IMR-90 (cell line): ENCODE measurements around the gene KDR. TPM values are rescaled to one million over a fixed set of nuclear protein-coding genes. Genes with fewer than 3 reads are reported as not detected.

Experiments
- ATAC-seq: fragments of 200-7000 bp; cut with Tn5 transposase; 2 replicates; pipeline ENCODE4 v1.9.1; 2020; ENCODE audit warnings: low read depth, mild to moderate bottlenecking, moderate library complexity
- BruUV-seq: library from RNA; stranded (reverse); fragments of 400-500 nt; replicated peaks from 2 replicates; lab custom pipeline; 2021; lab: Mats Ljungman, UMichigan
- CTCF ChIA-PET: fragments of 300-600 bp; formaldehyde crosslinking; extraction: SDS; loops from one replicate; lab custom pipeline; 2021; ENCODE audit warnings: antibody characterized with exemption; lab: Yijun Ruan, JAX
- POLR2A ChIA-PET: fragments of 300-600 bp; sonication (Branson Sonifier 250); formaldehyde crosslinking; loops from one replicate; lab custom pipeline; 2022; ENCODE audit warnings: antibody characterized with exemption; ENCODE audit not compliant: unreplicated experiment; lab: Charles Lee
- DNase-seq: peaks from one replicate; pipeline ENCODE4 v3.0.0; 2013
- H2AFZ ChIP-seq: replicated peaks from 2 replicates; pipeline ENCODE3; 2013; ENCODE audit warnings: low read length, mild to moderate bottlenecking; ENCODE audit not compliant: poor library complexity
- H2AK5ac ChIP-seq: 2 replicates; pipeline ENCODE4 v1.6.1; 2013; ENCODE audit warnings: low read depth, low read length, inconsistent platforms
- H2AK9ac ChIP-seq: replicated peaks from 2 replicates; pipeline ENCODE3; 2013; ENCODE audit warnings: mild to moderate bottlenecking, low read depth, low read length, moderate library complexity; ENCODE audit not compliant: poor library complexity
- H2BK120ac ChIP-seq: 2 replicates; pipeline ENCODE4 v1.6.1; 2013; ENCODE audit warnings: low read depth, low read length, inconsistent platforms
- H2BK15ac ChIP-seq: 3 replicates; pipeline ENCODE4 v1.6.1; 2013; ENCODE audit warnings: low read depth, low read length, inconsistent platforms
- H2BK20ac ChIP-seq: 2 replicates; pipeline ENCODE4 v1.6.1; 2013; ENCODE audit warnings: low read depth, mild to moderate bottlenecking, inconsistent platforms, low read length, moderate library complexity
- H2BK5ac ChIP-seq: 2 replicates; pipeline ENCODE4 v1.6.1; 2013; ENCODE audit warnings: mild to moderate bottlenecking, low read depth, low read length, inconsistent platforms; ENCODE audit not compliant: poor library complexity, severe bottlenecking
- H3K14ac ChIP-seq: replicated peaks from 2 replicates; pipeline ENCODE4 v1.6.1; 2013; ENCODE audit warnings: low read depth, low read length, inconsistent platforms
- H3K18ac ChIP-seq: 2 replicates; pipeline ENCODE4 v1.6.1; 2013; ENCODE audit warnings: low read depth, low read length, control low read depth
- H3K23ac ChIP-seq: 2 replicates; pipeline ENCODE4 v1.6.1; 2013; ENCODE audit warnings: low read depth, low read length, inconsistent platforms
- H3K27ac ChIP-seq: 2 replicates; pipeline ENCODE4 v1.5.1; 2013; ENCODE audit warnings: mild to moderate bottlenecking, control low read depth, low read length; ENCODE audit not compliant: insufficient read depth
- H3K27me3 ChIP-seq: 2 replicates; pipeline ENCODE4 v1.6.1; 2013; ENCODE audit warnings: low read length; ENCODE audit not compliant: control insufficient read depth, insufficient read depth
- H3K36me3 ChIP-seq: 2 replicates; pipeline ENCODE4 v1.6.1; 2013; ENCODE audit warnings: low read length, mixed read lengths; ENCODE audit not compliant: control insufficient read depth, insufficient read depth
- H3K4ac ChIP-seq: 2 replicates; pipeline ENCODE4 v1.6.1; 2013; ENCODE audit warnings: low read depth, low read length, inconsistent platforms
- H3K4me1 ChIP-seq: 2 replicates; pipeline ENCODE4 v1.6.1; 2013; ENCODE audit warnings: low read length, mixed read lengths; ENCODE audit not compliant: control insufficient read depth, insufficient read depth
- H3K4me2 ChIP-seq: 2 replicates; pipeline ENCODE4 v1.6.1; 2013; ENCODE audit warnings: low read depth, mild to moderate bottlenecking, control low read depth, low read length, moderate library complexity
- H3K4me3 ChIP-seq: 2 replicates; pipeline ENCODE4 v1.5.1; 2013; ENCODE audit warnings: low read depth, mild to moderate bottlenecking, control low read depth, low read length, moderate library complexity; ENCODE audit not compliant: insufficient read depth
- H3K56ac ChIP-seq: 2 replicates; pipeline ENCODE4 v1.6.1; 2013; ENCODE audit warnings: low read length, inconsistent platforms; ENCODE audit not compliant: insufficient read depth; ENCODE audit errors: extremely low read depth
- H3K79me1 ChIP-seq, 2 experiments: 2 replicates each; pipeline ENCODE4 v1.6.1; 2013; ENCODE audit warnings: low read length in 2 of 2, inconsistent platforms in 1 of 2, low read depth in 1 of 2
- H3K9ac ChIP-seq: 2 replicates; pipeline ENCODE4 v1.6.1; 2013; ENCODE audit warnings: low read depth, low read length, control low read depth
- H3K9me1 ChIP-seq: 2 replicates; pipeline ENCODE4 v1.6.1; 2013; ENCODE audit warnings: low read length, inconsistent platforms; ENCODE audit not compliant: insufficient read depth
- H3K9me3 ChIP-seq: 2 replicates; pipeline ENCODE4 v1.6.1; 2013; ENCODE audit warnings: low read length; ENCODE audit not compliant: control insufficient read depth, insufficient read depth
- H4K20me1 ChIP-seq: 2 replicates; pipeline ENCODE4 v1.6.1; 2013; ENCODE audit warnings: low read length, inconsistent platforms; ENCODE audit not compliant: insufficient read depth
- H4K5ac ChIP-seq: 2 replicates; pipeline ENCODE4 v1.6.1; 2013; ENCODE audit warnings: mild to moderate bottlenecking, low read depth, low read length, control low read depth
- H4K8ac ChIP-seq, 2 experiments: 2 replicates each; pipeline ENCODE4 v1.6.1; 2013; ENCODE audit warnings: low read depth in 2 of 2, low read length in 2 of 2, control low read depth in 1 of 2, inconsistent platforms in 1 of 2
- H4K91ac ChIP-seq: 2 replicates; pipeline ENCODE4 v1.6.1; 2013; ENCODE audit warnings: low read depth, low read length, inconsistent platforms; ENCODE audit not compliant: insufficient read depth
- MAZ ChIP-seq: IDR thresholded peaks from 2 replicates; pipeline ENCODE4 v1.6.1; 2012; ENCODE audit warnings: low read depth, mild to moderate bottlenecking, low read length, improper control_type of control experiment, moderate library complexity, borderline replicate concordance
- SMC3 ChIP-seq: fragments of 150-350 bp; IDR thresholded peaks from 2 replicates; pipeline ENCODE4 v1.6.1; 2016; ENCODE audit warnings: low read depth, mild to moderate bottlenecking, antibody characterized with exemption, low read length, moderate library complexity
- WGBS, 2 experiments: methylation state at CpG; one replicate each; pipeline versions ENCODE4 v1.1.5 to v1.1.7; 2013; ENCODE audit warnings: missing lambda C conversion rate in 2 of 2; ENCODE audit not compliant: insufficient read length in 1 of 2; ENCODE audit errors: extremely low coverage in 2 of 2; 5-methylcytosine and 5-hydroxymethylcytosine counted together
- dilution Hi-C: fragments of 300-500 bp; cut with HindIII; formaldehyde crosslinking; loops from one replicate; pipeline ENCODE4 v1.14.3; 2018; ENCODE audit warnings: low sequenced_read_pairs; ENCODE audit not compliant: unreplicated experiment
- in situ Hi-C: fragments of 300-500 bp; cut with MboI; formaldehyde crosslinking; loops from 3 replicates; pipeline ENCODE4 v1.14.3; 2019; ENCODE audit warnings: low sequenced_read_pairs, inconsistent platforms, mixed read lengths
- intact Hi-C: fragments of 100-400 bp; cut with micrococcal nuclease; formaldehyde crosslinking; loops from 2 replicates; pipeline ENCODE4 v1.10.0; 2022
- polyA plus RNA-seq, 3 experiments: library from polyadenylated mRNA; depleted of rRNA; stranded (reverse); fragments of >200 nt; gene quantifications; 2 replicates each; pipeline ENCODE4 v1.2.3, GENCODE V29; 2012; ENCODE audit warnings: low replicate concordance in 1 of 3
- total RNA-seq: library from RNA; depleted of rRNA; stranded (reverse); fragments of >200 nt; gene quantifications from 2 replicates; pipeline ENCODE4 v1.2.3, GENCODE V29; 2012

The KDR gene
- total and polyA plus RNA-seq, 2 of the 4 experiments (the other 2 are of a cell fraction): not detected

GRCh38 chr4:55125763-55126541 lies 557 bp upstream of the KDR start:
- ChIA-PET CTCF (no interaction called here), POLR2A (no interaction called here)
- Histone ChIP-seq H4K91ac (no peak overlapping the region), H2BK120ac (no peak overlapping the region), H3K18ac (no peak overlapping the region), H3K9me3 (no peaks in the 10 kb centered on the region), H2BK20ac (no peak overlapping the region), H3K23ac (no peak overlapping the region; the same call in 1 of the 2 replicates), H3K9ac (no peak overlapping the region), H3K36me3 (no peaks in the 10 kb centered on the region), H3K4me2 (peak overlapping the region; percentile 78), H2AK5ac (no peak overlapping the region), H2AK9ac (no peak overlapping the region), H2BK15ac (no peak overlapping the region), H4K8ac (no peak overlapping the region), H3K27me3 (peaks cover 32% of the 10 kb centered on the region), H3K4ac (no peak overlapping the region), H3K4me3 (peak overlapping the region; percentile 39), H3K14ac (no peak overlapping the region), H3K9me1 (no peaks in the 10 kb centered on the region), H3K4me1 (no peaks in the 10 kb centered on the region), H4K5ac (no peak overlapping the region), H2BK5ac (no peak overlapping the region), H3K79me1 (no peaks in the 10 kb centered on the region), H2AFZ (peak overlapping the region; percentile 87), H4K20me1 (no peaks in the 10 kb centered on the region), H3K56ac (no peak overlapping the region), H3K27ac (no peak overlapping the region)
- 3% methylated on average over 16 of the region's 32 CpGs; no CpG with 5 or more reads in 1 of the 2 experiments for WGBS, 2 experiments
- DNase-seq (no peak), ATAC-seq (peak; percentile 50)
- intact Hi-C loops (no loop called here), dilution Hi-C loops (no loop called here), in situ Hi-C loops (no loop called here)
- no TSS peak for BruUV-seq
- no peak for TF ChIP-seq SMC3
- TF ChIP-seq MAZ: no peak
